ENCODE measurements around the gene CYP4F12.

CYP4F12 gene

GRCh38 chr19:15737722-15738121 lies 64.8 kb downstream of the CYP4F12 start, which contains the start of gene OR10H3:
TSS of gene OR10H3 (plus strand) at chr19:15737985. CDS start at chr19:15741393, 3,408 bp downstream.
- TF ChIP-seq ZFX (IDR thresholded peaks at IDR 0.05; ENCODE audit: borderline replicate concordance) (no peak), CTCF (IDR thresholded peaks at IDR 0.05) (no peak)

GRCh38 chr19:15740785-15741184 lies 67.9 kb downstream of the CYP4F12 start:
- H3K27ac ChIP-seq, result no peak overlapping the region
- TF ChIP-seq ZFX (IDR thresholded peaks at IDR 0.05; ENCODE audit: borderline replicate concordance) (no peak), CTCF (IDR thresholded peaks at IDR 0.05) (no peak)

More at GRCh38 chr19:15737722-15738121, 64.8 kb downstream of the CYP4F12 start, which contains the start of gene OR10H3:
- H3K27ac ChIP-seq, result no peak within 1 kb of the TSS

All from 22Rv1 (cell line).